ENCODE data around the gene AATF.
A peak's percentile ranks its signal among the peaks of the same experiment; 100 is the strongest.

AATF gene

GRCh38 chr17:36989173-36989572, 40.4 kb downstream of the AATF start:
- DNase-seq, result no peak

- DNase-seq, result no peak
These were observed 43.9 kb downstream of the AATF start for GRCh38 chr17:36992701-36993100.

GRCh38 chr17:36993227-36993626, 44.5 kb downstream of the AATF start:
- no peak for DNase-seq

- no peak for DNase-seq
These were observed 45.7 kb downstream of the AATF start for GRCh38 chr17:36994438-36994837.

- no peak for DNase-seq
These were observed 50.7 kb downstream of the AATF start for GRCh38 chr17:36999471-36999870.

- DNase-seq, result no peak
These were observed 68.0 kb downstream of the AATF start for GRCh38 chr17:37016780-37017179.

GRCh38 chr17:37017404-37017803, 68.7 kb downstream of the AATF start:
- no peak for DNase-seq

- DNase-seq, result no peak
These were observed 70.5 kb downstream of the AATF start for GRCh38 chr17:37019117-37019740.

- DNase-seq, result no peak
These were observed 71.0 kb downstream of the AATF start for GRCh38 chr17:37019741-37020129.

GRCh38 chr17:37024181-37024637, 75.5 kb downstream of the AATF start:
- DNase-seq, result no peak

- no peak for DNase-seq
These were observed 76.5 kb downstream of the AATF start for GRCh38 chr17:37025238-37025637.

- no peak for DNase-seq
These were observed 77.2 kb downstream of the AATF start for GRCh38 chr17:37025847-37026530.

GRCh38 chr17:37026531-37026869, 77.7 kb downstream of the AATF start:
- DNase-seq, result no peak

- DNase-seq, result no peak
These were observed 79.3 kb downstream of the AATF start for GRCh38 chr17:37028040-37028439.

GRCh38 chr17:37031493-37032083, 82.8 kb downstream of the AATF start:
- DNase-seq, result no peak

GRCh38 chr17:37037590-37038155, 88.9 kb downstream of the AATF start:
- no peak for DNase-seq

- no peak for DNase-seq
These were observed 90.5 kb downstream of the AATF start for GRCh38 chr17:37039269-37039668.

- DNase-seq, result no peak
These were observed 93.2 kb downstream of the AATF start for GRCh38 chr17:37041932-37042331.

GRCh38 chr17:37043201-37043600, 94.4 kb downstream of the AATF start:
- no peak for DNase-seq

GRCh38 chr17:37045351-37045922, 96.7 kb downstream of the AATF start:
- DNase-seq, result no peak

GRCh38 chr17:37047631-37048104, 98.9 kb downstream of the AATF start:
- peak; percentile 79 to 81 for DNase-seq

GRCh38 chr17:37048811-37049210, 100.1 kb downstream of the AATF start:
- no peak for DNase-seq

GRCh38 chr17:37050920-37051319, 102.2 kb downstream of the AATF start:
- DNase-seq, result no peak

GRCh38 chr17:37051381-37051780, 102.6 kb downstream of the AATF start:
- no peak for DNase-seq

Measured in stimulated activated CD4-positive, alpha-beta T cell treated with anti-CD3 and anti-CD28 coated beads, Interleukin-2, amount 100 ng/mL, for 48 hours (primary cell).